ENCODE measurements around the gene FLNC.

DNA sequence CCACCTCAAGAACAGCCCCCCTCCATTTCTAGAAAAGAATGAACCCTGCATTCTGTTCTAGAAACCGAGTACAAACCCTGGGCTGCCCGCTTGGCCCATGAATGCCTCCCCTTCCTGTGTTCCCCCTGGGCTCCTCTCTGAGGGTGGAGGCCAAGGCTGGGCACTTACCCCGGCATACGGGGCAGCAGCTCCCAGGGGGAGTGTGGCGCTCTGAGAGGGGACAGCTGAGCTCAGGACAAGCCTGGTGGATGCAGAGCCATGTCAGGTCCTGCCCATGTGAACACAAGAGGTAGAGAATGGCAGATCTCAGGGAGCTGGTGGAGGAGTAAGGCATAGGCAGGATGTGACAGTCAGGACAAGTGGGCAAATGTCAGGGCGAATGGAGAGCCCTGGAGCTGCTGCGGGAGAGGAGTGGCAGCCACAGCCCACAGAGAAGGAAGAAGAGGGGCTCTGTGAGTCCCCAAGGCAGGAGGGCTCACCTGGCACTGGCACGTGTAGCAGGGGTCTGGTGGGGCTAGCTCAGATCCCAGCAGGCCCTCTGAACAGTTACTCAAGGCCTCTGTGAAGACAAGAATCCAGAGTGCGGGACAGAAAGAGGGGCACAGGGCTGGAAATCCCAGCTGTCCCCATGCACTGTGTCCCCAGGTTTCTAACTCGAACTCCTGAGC, 51.4 kb downstream of the FLNC start:
- TF ChIP-seq, protein P1, sequence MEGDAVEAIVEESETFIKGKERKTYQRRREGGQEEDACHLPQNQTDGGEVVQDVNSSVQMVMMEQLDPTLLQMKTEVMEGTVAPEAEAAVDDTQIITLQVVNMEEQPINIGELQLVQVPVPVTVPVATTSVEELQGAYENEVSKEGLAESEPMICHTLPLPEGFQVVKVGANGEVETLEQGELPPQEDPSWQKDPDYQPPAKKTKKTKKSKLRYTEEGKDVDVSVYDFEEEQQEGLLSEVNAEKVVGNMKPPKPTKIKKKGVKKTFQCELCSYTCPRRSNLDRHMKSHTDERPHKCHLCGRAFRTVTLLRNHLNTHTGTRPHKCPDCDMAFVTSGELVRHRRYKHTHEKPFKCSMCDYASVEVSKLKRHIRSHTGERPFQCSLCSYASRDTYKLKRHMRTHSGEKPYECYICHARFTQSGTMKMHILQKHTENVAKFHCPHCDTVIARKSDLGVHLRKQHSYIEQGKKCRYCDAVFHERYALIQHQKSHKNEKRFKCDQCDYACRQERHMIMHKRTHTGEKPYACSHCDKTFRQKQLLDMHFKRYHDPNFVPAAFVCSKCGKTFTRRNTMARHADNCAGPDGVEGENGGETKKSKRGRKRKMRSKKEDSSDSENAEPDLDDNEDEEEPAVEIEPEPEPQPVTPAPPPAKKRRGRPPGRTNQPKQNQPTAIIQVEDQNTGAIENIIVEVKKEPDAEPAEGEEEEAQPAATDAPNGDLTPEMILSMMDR (IDR thresholded peaks at IDR 0.05): no peak
- TF ChIP-seq EP300 (IDR thresholded peaks at IDR 0.05): no peak

All from suprapubic skin (tissue), 3 donors.